ENCODE measurements around the gene IFNA5.

DNA sequence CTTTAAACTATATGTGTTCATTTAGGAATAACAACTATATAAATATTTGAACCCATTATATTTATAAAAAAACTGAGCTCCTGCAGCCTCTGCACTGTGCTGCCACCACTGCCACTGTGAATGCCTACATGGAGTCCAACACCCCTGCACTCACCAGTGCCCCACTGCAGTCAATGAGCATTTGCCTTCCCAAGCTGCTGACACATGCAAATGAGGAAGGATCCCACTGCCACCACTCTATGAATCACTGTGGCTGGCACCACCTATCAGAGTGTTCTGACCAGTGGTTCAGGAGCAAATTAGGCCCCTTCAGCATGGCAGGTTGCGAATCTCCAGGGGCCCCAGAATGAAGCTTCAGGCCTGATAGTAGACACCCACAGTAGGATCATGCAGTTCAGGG is 9.1 kb downstream of the IFNA5 start:
- TF ChIP-seq, protein P1, sequence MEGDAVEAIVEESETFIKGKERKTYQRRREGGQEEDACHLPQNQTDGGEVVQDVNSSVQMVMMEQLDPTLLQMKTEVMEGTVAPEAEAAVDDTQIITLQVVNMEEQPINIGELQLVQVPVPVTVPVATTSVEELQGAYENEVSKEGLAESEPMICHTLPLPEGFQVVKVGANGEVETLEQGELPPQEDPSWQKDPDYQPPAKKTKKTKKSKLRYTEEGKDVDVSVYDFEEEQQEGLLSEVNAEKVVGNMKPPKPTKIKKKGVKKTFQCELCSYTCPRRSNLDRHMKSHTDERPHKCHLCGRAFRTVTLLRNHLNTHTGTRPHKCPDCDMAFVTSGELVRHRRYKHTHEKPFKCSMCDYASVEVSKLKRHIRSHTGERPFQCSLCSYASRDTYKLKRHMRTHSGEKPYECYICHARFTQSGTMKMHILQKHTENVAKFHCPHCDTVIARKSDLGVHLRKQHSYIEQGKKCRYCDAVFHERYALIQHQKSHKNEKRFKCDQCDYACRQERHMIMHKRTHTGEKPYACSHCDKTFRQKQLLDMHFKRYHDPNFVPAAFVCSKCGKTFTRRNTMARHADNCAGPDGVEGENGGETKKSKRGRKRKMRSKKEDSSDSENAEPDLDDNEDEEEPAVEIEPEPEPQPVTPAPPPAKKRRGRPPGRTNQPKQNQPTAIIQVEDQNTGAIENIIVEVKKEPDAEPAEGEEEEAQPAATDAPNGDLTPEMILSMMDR (IDR thresholded peaks at IDR 0.05) = no peak
- TF ChIP-seq EP300 (IDR thresholded peaks at IDR 0.05) = no peak
